NT2/D1 (cell line): ENCODE measurements around the gene NUMA1.

ENCODE experiments used
- DNase-seq: peaks from one replicate; pipeline ENCODE4 v3.0.0-alpha.2; 2011; ENCODE audit warnings: low read depth, low spot score
- H3K27me3 ChIP-seq: 2 replicates; pipeline ENCODE4 v1.6.0; 2011; ENCODE audit warnings: mild to moderate bottlenecking; ENCODE audit not compliant: insufficient read length, insufficient read depth
- H3K36me3 ChIP-seq: 2 replicates; pipeline ENCODE4 v1.6.1; 2011; ENCODE audit warnings: mild to moderate bottlenecking, low read length, mixed read lengths; ENCODE audit not compliant: insufficient read depth, insufficient read length
- H3K4me1 ChIP-seq: 2 replicates; pipeline ENCODE4 v1.5.1; 2011; ENCODE audit not compliant: insufficient read depth, insufficient read length
- H3K4me3 ChIP-seq: 2 replicates; pipeline ENCODE4 v1.5.1; 2011; ENCODE audit warnings: low read depth; ENCODE audit not compliant: insufficient read length
- H3K9ac ChIP-seq: 2 replicates; pipeline ENCODE4 v1.6.0; 2011; ENCODE audit warnings: low read depth; ENCODE audit not compliant: insufficient read length
- H3K9me3 ChIP-seq: 2 replicates; pipeline ENCODE4 v1.5.1; 2011; ENCODE audit warnings: mild to moderate bottlenecking, low read length; ENCODE audit not compliant: insufficient read depth
- SUZ12 ChIP-seq: IDR thresholded peaks from 2 replicates; pipeline ENCODE4 v1.6.1; 2011; ENCODE audit not compliant: insufficient read length, insufficient read depth; ENCODE audit errors: extremely low read depth
- YY1 ChIP-seq: IDR thresholded peaks from 2 replicates; pipeline ENCODE4 v1.6.1; 2011; ENCODE audit not compliant: insufficient read length, insufficient read depth
- ZNF274 ChIP-seq: IDR thresholded peaks from 2 replicates; pipeline ENCODE4 v1.6.1; 2011; ENCODE audit warnings: mild to moderate bottlenecking, low read depth, low read length

NUMA1 gene

GRCh38 chr11:72040491-72041363, 39.6 kb downstream of the NUMA1 start:
- H3K9ac ChIP-seq = peak overlapping the region; percentile 83
- H3K9me3 ChIP-seq = no peaks in the 10 kb centered on the region
- peaks cover 21% of the 10 kb centered on the region for H3K4me1 ChIP-seq
- DNase-seq = peak; percentile 86
- TF ChIP-seq SUZ12 = no peak
- no peak for TF ChIP-seq YY1
- no peak for TF ChIP-seq ZNF274
- peak overlapping the region; percentile 48 for H3K4me3 ChIP-seq
- peaks cover 14% of the 10 kb centered on the region for H3K36me3 ChIP-seq
- H3K27me3 ChIP-seq = no peaks in the 10 kb centered on the region

- DNase-seq = no peak
- Histone ChIP-seq H3K27me3 (no peaks in the 10 kb centered on the region), H3K9me3 (no peaks in the 10 kb centered on the region), H3K4me3 (peak overlapping the region; percentile 37), H3K36me3 (peaks cover 15% of the 10 kb centered on the region), H3K9ac (peak overlapping the region; percentile 83), H3K4me1 (peaks cover 20% of the 10 kb centered on the region)
- TF ChIP-seq SUZ12 (no peak), YY1 (no peak), ZNF274 (no peak)
These were observed 40.4 kb downstream of the NUMA1 start for GRCh38 chr11:72039856-72040401.

- TF ChIP-seq YY1 = no peak
- TF ChIP-seq SUZ12 = no peak
- TF ChIP-seq ZNF274 = no peak
- no peak for DNase-seq
- peaks cover 20% of the 10 kb centered on the region for H3K4me1 ChIP-seq
These were observed 41.1 kb downstream of the NUMA1 start for GRCh38 chr11:72039031-72039855.

GRCh38 chr11:72038491-72038890, 41.9 kb downstream of the NUMA1 start:
- H3K9ac ChIP-seq = peak overlapping the region; percentile 8
- H3K4me1 ChIP-seq = peaks cover 20% of the 10 kb centered on the region
- H3K36me3 ChIP-seq = peaks cover 17% of the 10 kb centered on the region
- DNase-seq = no peak
- no peaks in the 10 kb centered on the region for H3K27me3 ChIP-seq
- TF ChIP-seq YY1 (no peak), SUZ12 (no peak), ZNF274 (no peak)
- no peaks in the 10 kb centered on the region for H3K9me3 ChIP-seq
- no peak overlapping the region for H3K4me3 ChIP-seq

More at GRCh38 chr11:72039031-72039855, 41.1 kb downstream of the NUMA1 start:
- Histone ChIP-seq H3K9ac (peak overlapping the region; percentile 83), H3K4me3 (no peak overlapping the region), H3K9me3 (no peaks in the 10 kb centered on the region), H3K36me3 (peaks cover 13% of the 10 kb centered on the region), H3K27me3 (no peaks in the 10 kb centered on the region)

- Histone ChIP-seq H3K4me3 (no peak overlapping the region), H3K9ac (peak overlapping the region; percentile 8), H3K4me1 (peaks cover 20% of the 10 kb centered on the region), H3K27me3 (no peaks in the 10 kb centered on the region), H3K36me3 (peaks cover 21% of the 10 kb centered on the region), H3K9me3 (no peaks in the 10 kb centered on the region)
- no peak for DNase-seq
- TF ChIP-seq ZNF274 (no peak), SUZ12 (no peak), YY1 (no peak)
These were observed 42.6 kb downstream of the NUMA1 start for GRCh38 chr11:72037554-72038311.

GRCh38 chr11:72036687-72037086, 43.7 kb downstream of the NUMA1 start:
- no peaks in the 10 kb centered on the region for H3K9me3 ChIP-seq
- no peaks in the 10 kb centered on the region for H3K27me3 ChIP-seq
- peaks cover 21% of the 10 kb centered on the region for H3K36me3 ChIP-seq
- no peak for DNase-seq
- no peak for TF ChIP-seq SUZ12
- TF ChIP-seq YY1 = no peak
- no peak for TF ChIP-seq ZNF274
- no peak overlapping the region for H3K9ac ChIP-seq
- H3K4me3 ChIP-seq = no peak overlapping the region
- peaks cover 20% of the 10 kb centered on the region for H3K4me1 ChIP-seq
